ENCODE measurements around the gene C1QL2.

C1QL2 gene

GRCh38 chr2:119178776-119179175 lies 20.2 kb upstream of the C1QL2 start:
- no peak for DNase-seq

- no peak for DNase-seq
Observed at GRCh38 chr2:119177838-119178190, 19.3 kb upstream of the C1QL2 start.

- peak; percentile 14 for DNase-seq
Observed at GRCh38 chr2:119177171-119177837, 18.8 kb upstream of the C1QL2 start.

GRCh38 chr2:119175517-119175916 lies 17.0 kb upstream of the C1QL2 start:
- no peak for DNase-seq

GRCh38 chr2:119174993-119175347 lies 16.4 kb upstream of the C1QL2 start:
- no peak for DNase-seq

GRCh38 chr2:119174216-119174992 lies 15.9 kb upstream of the C1QL2 start:
- DNase-seq = peak; percentile 72

GRCh38 chr2:119173556-119174060 lies 15.1 kb upstream of the C1QL2 start:
- DNase-seq = no peak

- DNase-seq = no peak
Observed at GRCh38 chr2:119170504-119170903, 12.0 kb upstream of the C1QL2 start.

- no peak for DNase-seq
Observed at GRCh38 chr2:119169717-119170116, 11.2 kb upstream of the C1QL2 start.

- DNase-seq = no peak
Observed at GRCh38 chr2:119160361-119160990, 1.9 kb upstream of the C1QL2 start.

GRCh38 chr2:119157850-119158511 lies 570 bp downstream of the C1QL2 start:
- no peak for DNase-seq

- DNase-seq = no peak
Observed at GRCh38 chr2:119156891-119157773, 1.4 kb downstream of the C1QL2 start.

- DNase-seq = no peak
Observed at GRCh38 chr2:119156105-119156890, 2.3 kb downstream of the C1QL2 start.

- DNase-seq = no peak
Observed at GRCh38 chr2:119155633-119156032, 2.9 kb downstream of the C1QL2 start.

GRCh38 chr2:119154076-119154475 lies 4.5 kb downstream of the C1QL2 start:
- DNase-seq = no peak

GRCh38 chr2:119149611-119150010 lies 8.9 kb downstream of the C1QL2 start:
- DNase-seq = no peak

GRCh38 chr2:119147776-119148715 lies 10.5 kb downstream of the C1QL2 start:
- DNase-seq = no peak

- DNase-seq = no peak
Observed at GRCh38 chr2:119144806-119145205, 13.7 kb downstream of the C1QL2 start.

- no peak for DNase-seq
Observed at GRCh38 chr2:119142824-119143223, 15.7 kb downstream of the C1QL2 start.

- no peak for DNase-seq
Observed at GRCh38 chr2:119137502-119137901, 21.0 kb downstream of the C1QL2 start.
